H1 (cell line): ENCODE measurements around the gene FOXN3. TPM values are rescaled to one million over a fixed set of nuclear protein-coding genes. Genes with fewer than 3 reads are reported as not detected.

ENCODE experiments used
- ATF3 ChIP-seq: IDR thresholded peaks from 2 replicates; pipeline ENCODE4 v1.6.1; 2011; ENCODE audit warnings: low read depth, mild to moderate bottlenecking, low read length; ENCODE audit not compliant: insufficient read depth
- BCL11A ChIP-seq, 2 experiments: IDR thresholded peaks; one replicate each; pipeline ENCODE4 v1.6.1; 2011; ENCODE audit warnings: low read depth in 2 of 2, low read length in 2 of 2, mild to moderate bottlenecking in 2 of 2
- BRCA1 ChIP-seq: IDR thresholded peaks from 2 replicates; pipeline ENCODE4 v1.6.1; 2012; ENCODE audit warnings: low read depth, low read length, improper control_type of control experiment
- SAP30 ChIP-seq: fragments of 300-600 bp; sonication (generic); IDR thresholded peaks from 2 replicates; pipeline ENCODE4 v1.7.1; 2012; ENCODE audit warnings: low read length, moderate library complexity, mild to moderate bottlenecking, inconsistent platforms; ENCODE audit not compliant: insufficient read depth, insufficient replicate concordance
- TAF7 ChIP-seq: optimal IDR thresholded peaks from 2 replicates; pipeline ENCODE3; 2011; ENCODE audit warnings: low read depth, mild to moderate bottlenecking, inconsistent platforms, low read length, moderate library complexity, borderline replicate concordance
- polyA plus RNA-seq, 7 experiments: library from polyadenylated mRNA; depleted of rRNA in 3 of 7; stranded (reverse) in 5 of 7; unstranded in 2 of 7; fragments of >200 nt in 5 of 7; fragments of 200-250 nt in 2 of 7; gene quantifications; 1 replicate in 5 of 7; 2 replicates in 1 of 7; 4 replicates in 1 of 7; pipeline versions ENCODE4 v1.2.1 to v1.2.3, GENCODE V29; 2011 to 2013; ENCODE audit warnings: missing spikeins in 2 of 7, mixed read lengths in 2 of 7
- total RNA-seq: library from RNA; stranded (reverse); fragmentation: NEBNext Ultra II Directional; extraction: Animal tissue kit (Norgen Biotek cat#: 25700); gene quantifications from 2 replicates; pipeline ENCODE4 v1.2.1, GENCODE V29; 2021

FOXN3 gene
- total and polyA plus RNA-seq, 2 of the 8 experiments (the other 6 are each of a cell fraction or from before 2014, with no cell fraction given): 52.6 to 178 TPM

DNA sequence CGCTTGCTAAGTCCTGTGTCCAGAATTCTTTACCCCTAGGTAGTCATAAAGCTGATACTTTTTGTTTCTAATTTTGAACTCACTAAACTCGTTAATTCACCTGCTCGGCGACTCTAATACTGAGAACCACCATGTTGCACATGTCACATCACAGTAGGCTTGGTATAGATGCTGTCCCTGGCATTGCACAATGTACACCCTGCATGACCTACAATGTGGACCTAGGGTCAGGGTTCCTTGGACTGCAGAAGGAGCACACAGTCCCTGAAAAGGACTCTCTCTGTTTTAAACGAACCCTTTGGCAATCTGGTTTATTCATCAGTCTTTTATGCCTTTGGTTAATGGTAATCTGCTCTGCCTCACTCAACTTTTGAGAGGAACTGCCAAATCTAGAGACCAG, 272.4 kb downstream of the FOXN3 start (continued):
- no peak for TF ChIP-seq BCL11A (IDR thresholded peaks at IDR 0.05; ENCODE audit: low read depth in 2 of 2, low read length in 2 of 2)
- TF ChIP-seq TAF7: no peak
- no peak for TF ChIP-seq BRCA1
- no peak for TF ChIP-seq ATF3
- no peak for TF ChIP-seq SAP30
